Smooth muscle cell of the pulmonary artery (primary cell): Measurements from ENCODE around the gene EHD2. TPM values are rescaled to one million over a fixed set of nuclear protein-coding genes. Genes with fewer than 3 reads are reported as not detected.

Source experiments
- total RNA-seq: library from RNA; depleted of rRNA; stranded (reverse); fragments of >200 nt; gene quantifications from 2 replicates; pipeline ENCODE4 v1.2.3, GENCODE V29; 2014

Gene EHD2, protein sequence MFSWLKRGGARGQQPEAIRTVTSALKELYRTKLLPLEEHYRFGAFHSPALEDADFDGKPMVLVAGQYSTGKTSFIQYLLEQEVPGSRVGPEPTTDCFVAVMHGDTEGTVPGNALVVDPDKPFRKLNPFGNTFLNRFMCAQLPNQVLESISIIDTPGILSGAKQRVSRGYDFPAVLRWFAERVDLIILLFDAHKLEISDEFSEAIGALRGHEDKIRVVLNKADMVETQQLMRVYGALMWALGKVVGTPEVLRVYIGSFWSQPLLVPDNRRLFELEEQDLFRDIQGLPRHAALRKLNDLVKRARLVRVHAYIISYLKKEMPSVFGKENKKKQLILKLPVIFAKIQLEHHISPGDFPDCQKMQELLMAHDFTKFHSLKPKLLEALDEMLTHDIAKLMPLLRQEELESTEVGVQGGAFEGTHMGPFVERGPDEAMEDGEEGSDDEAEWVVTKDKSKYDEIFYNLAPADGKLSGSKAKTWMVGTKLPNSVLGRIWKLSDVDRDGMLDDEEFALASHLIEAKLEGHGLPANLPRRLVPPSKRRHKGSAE
- total RNA-seq: 370 and 456 TPM in 2 replicates

DNA sequence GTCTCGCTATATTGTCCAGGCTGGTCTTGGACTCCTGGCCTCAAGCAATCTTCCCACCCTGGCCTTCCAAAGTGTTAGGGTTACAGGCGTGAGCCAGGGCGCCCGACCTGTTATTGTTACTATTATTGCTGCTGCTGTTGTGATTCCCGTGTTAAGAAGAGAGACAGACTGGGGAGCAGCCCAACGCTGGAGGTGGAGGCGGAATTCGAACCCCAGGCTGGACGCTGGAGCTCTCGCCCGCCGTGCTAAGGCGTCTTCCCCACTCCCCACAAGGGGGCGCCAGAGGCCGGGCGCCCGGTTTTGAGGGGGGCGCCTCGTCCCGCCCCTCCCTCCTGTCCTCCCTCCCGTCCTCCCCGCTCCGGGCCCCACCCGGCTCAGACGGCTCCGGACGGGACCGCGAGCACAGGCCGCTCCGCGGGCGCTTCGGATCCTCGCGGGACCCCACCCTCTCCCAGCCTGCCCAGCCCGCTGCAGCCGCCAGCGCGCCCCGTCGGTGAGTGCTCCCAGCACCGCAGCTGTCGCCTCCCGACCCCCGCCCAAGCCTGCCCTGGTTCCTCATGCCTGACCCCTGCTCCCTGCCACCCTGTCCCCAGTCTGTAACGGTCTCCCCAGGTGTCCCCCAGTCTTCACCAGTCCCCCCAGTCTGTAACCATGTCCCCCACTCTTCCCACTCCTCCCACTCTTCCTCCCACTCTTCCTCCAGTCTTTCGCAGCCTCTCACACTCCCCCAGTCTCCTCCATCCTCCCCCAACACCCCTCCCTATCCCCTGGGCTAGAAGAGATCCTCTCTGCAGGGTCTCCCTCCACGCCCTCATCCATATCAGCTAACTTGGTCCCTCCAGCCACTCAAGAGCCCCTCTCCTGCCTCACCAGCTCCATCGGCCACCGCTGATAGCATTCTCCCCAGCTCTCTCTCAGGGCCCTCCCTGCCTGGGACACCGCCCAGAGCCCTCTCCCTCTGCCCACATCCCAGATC lies at the start of gene EHD2:
EHD2 (plus strand) TSS at position 377 of the 976 bp plus-strand sequence. CDS start 3,191 bp downstream, outside the sequence.

DNA sequence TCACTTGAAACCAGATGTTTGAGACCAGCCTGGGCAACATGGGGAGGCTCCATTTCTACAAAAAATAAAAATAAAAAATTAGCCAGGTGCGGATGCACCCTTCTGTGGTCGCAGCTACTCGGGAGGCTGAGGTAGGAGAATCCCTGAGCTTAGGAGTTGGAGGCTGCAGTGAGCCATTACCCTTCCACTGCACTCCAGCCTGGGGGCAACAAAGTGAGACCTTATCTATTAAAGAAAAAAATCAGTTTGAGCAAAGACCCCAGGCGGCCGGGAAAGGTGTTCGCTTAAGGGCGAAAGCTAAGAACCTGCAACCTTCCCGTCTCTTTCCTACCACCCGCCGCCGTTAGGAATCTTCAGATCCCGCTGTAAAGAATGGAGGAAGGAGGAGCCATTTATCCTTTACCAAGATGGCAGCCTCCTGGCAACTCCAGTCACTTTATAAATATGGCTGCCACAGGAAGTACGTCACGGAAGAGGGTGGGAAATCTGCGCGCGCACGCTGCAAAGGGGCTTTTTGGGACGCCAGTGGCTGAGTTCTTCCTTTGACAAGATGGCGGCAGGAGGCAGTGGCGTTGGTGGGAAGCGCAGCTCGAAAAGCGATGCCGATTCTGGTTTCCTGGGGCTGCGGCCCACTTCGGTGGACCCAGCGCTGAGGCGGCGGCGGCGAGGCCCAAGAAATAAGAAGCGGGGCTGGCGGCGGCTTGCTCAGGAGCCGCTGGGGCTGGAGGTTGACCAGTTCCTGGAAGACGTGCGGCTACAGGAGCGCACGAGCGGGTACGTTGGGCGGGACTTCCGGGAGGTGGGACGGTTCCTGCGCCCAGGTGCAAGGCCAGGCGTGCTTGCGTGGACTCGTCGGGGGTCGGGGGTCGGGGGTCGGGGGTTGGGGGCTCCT lies 32.0 kb downstream of the EHD2 start, which contains the start of gene NOP53:
NOP53 (plus strand) TSS at position 537 of the 892 bp plus-strand sequence; CDS start at position 551, 14 bp downstream.

DNA sequence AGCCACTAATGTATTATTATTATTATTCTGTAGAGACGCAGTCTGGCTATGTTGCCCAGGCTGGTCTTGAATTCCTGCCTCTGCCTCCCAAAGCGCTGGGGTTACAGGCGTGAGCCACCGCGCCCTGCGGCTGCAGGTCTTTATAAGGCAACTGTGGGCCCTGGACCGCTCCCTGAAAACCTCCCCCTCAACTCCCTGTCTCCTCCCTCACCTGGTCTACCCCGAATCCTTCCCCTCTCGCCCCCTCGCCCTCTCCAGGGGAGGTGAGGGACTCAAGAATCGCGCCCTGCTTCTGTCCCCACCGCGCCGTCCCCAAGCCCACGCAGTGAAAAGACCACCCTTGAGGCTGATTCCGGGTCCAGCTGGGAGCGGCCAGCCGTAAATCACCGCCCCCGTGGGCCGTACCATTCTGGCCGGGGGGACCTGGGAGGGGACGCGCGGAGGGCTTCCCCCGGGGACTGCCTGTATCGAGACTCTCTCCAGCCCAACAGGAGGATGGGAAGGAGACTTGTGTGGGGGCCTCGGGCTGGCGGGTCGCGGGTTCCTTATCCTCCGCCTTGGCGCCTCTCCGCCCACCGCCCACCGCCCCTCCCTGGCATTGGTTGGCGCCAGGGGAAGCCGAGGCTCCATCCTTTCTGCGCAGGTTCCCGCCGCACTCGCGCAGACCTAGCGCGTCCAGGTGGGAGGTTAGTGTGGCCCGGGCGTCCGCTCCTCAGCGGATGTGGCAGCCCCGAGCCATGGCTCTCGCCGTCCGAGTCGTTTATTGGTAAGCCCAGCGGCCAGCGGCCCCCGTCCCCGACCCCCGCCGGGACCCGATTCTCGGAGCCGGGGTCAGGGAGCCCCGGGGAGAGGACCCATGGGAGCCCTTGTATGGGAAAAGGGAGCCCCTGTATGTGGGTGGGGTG lies 65.1 kb downstream of the EHD2 start, which contains the start of gene SELENOW:
SELENOW (plus strand) TSS at position 655 of the 905 bp plus-strand sequence; CDS start at position 738, 83 bp downstream.

Other genes with a start within 250 kb of the EHD2 start
- gene SLC8A2, start 241.5 kb upstream of the EHD2 start, total RNA-seq: 0.20 and 0.36 TPM in 2 replicates
- gene KPTN, start 229.2 kb upstream of the EHD2 start, total RNA-seq: 5.7 and 6.2 TPM in 2 replicates
- 77.9 and 86.4 TPM in 2 replicates for gene NAPA, start 198.4 kb upstream of the EHD2 start, total RNA-seq
- 0.07 and 0.17 TPM in 2 replicates for gene ZNF541, start 140.3 kb upstream of the EHD2 start, total RNA-seq
- gene BICRA, start 104.3 kb upstream of the EHD2 start, total RNA-seq: 6.0 and 7.8 TPM in 2 replicates
- gene NOP53, start 32.1 kb downstream of the EHD2 start, total RNA-seq: 56.9 and 66.8 TPM in 2 replicates
- 129 and 188 TPM in 2 replicates for gene SELENOW, start 65.3 kb downstream of the EHD2 start, total RNA-seq
- not detected in 2 replicates for gene TPRX1, start 91.1 kb downstream of the EHD2 start, total RNA-seq
- not detected in 2 replicates for gene CRX, start 108.5 kb downstream of the EHD2 start, total RNA-seq
- not detected in 2 replicates for gene TPRX2, start 145.8 kb downstream of the EHD2 start, total RNA-seq
- gene SULT2A1, start 172.9 kb downstream of the EHD2 start, total RNA-seq: not detected in 2 replicates